ENCODE data around the gene PPARGC1A.

DNA sequence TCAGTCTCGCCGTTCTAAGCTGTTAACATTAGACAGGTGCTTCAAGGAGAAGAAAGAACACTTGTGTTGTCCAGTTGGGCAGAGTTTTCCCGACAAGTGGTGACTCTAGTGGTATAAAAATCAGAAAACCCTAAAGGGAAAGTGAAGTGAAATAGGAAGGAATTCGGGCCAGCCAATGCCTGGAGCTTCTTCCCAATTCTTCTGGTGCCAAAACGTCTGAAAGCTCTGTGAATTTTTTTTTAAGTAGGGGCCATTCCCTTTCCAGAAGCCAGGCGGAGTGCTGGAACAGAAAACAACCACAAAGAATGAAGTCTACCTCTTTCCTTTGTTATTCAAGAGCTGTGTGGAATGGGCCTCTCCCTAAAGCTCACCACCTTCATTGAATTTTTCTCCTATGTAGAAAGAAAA is 43.1 kb upstream of the PPARGC1A start:
- no peak for TF ChIP-seq EZH2 (IDR thresholded peaks at IDR 0.05; ENCODE audit: borderline replicate concordance)
- TF ChIP-seq, protein P1, sequence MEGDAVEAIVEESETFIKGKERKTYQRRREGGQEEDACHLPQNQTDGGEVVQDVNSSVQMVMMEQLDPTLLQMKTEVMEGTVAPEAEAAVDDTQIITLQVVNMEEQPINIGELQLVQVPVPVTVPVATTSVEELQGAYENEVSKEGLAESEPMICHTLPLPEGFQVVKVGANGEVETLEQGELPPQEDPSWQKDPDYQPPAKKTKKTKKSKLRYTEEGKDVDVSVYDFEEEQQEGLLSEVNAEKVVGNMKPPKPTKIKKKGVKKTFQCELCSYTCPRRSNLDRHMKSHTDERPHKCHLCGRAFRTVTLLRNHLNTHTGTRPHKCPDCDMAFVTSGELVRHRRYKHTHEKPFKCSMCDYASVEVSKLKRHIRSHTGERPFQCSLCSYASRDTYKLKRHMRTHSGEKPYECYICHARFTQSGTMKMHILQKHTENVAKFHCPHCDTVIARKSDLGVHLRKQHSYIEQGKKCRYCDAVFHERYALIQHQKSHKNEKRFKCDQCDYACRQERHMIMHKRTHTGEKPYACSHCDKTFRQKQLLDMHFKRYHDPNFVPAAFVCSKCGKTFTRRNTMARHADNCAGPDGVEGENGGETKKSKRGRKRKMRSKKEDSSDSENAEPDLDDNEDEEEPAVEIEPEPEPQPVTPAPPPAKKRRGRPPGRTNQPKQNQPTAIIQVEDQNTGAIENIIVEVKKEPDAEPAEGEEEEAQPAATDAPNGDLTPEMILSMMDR (IDR thresholded peaks at IDR 0.05; ENCODE audit: poor library complexity) = peak; percentile 26
- TF ChIP-seq EZH2phosphoT487 (IDR thresholded peaks at IDR 0.05; ENCODE audit: low read depth, severe bottlenecking, unreplicated experiment) = no peak
